ENCODE data around the gene OVOL3.

The OVOL3 gene

DNA sequence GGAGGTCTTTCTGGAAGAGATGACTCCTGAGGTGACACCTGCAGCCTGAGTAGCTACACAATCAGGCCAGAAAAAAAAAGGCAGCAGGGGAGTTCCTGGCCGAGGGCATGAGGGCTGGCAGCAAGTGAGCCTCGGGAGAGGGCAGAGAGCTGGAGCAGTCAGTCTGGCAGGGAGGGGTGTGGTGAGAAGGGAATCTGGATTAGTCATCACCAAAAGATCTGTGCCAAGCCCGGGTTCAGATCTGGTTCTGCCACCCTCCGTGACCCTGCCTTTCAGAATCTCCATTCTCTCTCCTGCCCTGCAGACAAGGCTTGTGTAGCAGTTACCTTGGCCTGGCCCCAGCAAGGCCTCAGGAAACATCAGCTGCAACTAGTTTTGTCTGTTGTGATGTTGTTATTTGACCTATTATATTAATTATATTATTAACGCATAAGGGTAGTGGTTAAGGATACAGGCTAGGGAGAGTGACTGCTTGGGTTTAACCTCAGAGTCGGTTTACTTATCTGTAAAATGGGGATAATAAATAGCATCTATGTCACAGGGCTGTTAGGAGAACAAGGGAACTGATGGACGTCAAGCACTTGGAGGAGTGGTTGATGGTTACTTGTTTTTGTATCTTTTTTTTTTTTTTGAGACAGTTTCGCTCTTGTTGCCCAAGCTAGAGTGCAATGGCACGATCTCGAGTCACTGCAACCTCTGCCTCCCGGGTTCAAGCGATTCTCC is 26.2 kb downstream of the OVOL3 start:
- DNase-seq: no peak

DNA sequence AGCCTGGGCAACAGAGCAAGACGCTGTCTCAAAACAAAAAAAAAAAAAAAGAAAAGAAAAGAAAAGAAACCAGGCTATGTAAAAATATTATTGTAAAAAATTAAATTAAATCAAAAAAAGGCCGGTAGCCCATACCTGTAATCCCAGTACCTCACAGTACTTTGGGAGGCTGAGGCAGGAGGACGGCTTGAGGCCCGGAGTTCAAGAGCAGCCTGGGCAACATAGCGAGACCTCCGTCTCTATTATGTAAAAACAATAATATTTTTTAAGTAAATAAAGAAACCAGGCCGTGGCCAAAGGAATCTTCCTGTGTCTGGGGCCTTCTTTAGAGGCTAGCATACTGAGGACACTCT is 28.2 kb downstream of the OVOL3 start:
- no peak for DNase-seq

DNA sequence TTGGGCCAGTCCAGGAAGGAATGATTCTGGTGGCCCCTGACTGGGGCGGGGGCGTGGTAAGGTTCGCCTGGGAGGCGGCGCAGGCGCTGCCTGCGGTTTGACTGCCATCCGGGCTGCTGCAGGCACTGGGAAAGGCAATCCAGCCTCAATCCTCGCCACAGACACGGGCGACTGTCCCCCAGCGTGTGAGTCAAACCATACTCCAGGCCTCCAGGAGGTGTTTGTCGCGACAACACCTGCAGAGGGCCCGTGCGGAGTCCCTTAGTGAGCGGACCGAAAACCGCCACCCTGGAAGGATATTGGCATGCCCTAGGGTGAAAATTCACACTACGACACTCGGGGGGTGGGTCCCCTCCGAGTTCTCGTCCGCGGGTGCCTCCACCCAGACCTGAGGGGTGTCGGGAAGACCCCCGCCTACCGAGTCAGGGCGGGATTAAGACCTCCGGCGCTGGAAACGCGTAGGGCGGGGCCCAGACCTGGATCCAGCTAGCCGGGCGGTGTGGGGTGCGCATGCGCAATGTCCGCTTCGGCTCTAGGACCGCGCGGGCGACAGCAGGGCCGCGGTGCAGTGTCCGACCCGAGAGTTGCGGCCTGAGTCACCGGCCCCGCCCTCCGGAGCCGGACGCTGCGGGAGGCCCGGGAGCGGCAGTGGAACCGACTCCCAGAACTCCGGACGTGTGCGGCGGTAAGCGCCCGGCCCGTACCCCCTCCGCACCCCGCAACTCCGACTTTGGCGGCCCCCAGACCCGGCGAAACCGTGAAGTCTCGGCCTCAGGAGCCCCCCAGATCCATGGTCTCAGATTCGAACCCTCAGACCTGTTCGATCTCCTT is 28.7 kb downstream of the OVOL3 start, which contains the start of gene CAPNS1:
TSS of gene CAPNS1 (plus strand) at position 594 of the 831 bp plus-strand sequence. CDS start 946 bp downstream, outside the sequence.
- peak; percentile 93 for DNase-seq

DNA sequence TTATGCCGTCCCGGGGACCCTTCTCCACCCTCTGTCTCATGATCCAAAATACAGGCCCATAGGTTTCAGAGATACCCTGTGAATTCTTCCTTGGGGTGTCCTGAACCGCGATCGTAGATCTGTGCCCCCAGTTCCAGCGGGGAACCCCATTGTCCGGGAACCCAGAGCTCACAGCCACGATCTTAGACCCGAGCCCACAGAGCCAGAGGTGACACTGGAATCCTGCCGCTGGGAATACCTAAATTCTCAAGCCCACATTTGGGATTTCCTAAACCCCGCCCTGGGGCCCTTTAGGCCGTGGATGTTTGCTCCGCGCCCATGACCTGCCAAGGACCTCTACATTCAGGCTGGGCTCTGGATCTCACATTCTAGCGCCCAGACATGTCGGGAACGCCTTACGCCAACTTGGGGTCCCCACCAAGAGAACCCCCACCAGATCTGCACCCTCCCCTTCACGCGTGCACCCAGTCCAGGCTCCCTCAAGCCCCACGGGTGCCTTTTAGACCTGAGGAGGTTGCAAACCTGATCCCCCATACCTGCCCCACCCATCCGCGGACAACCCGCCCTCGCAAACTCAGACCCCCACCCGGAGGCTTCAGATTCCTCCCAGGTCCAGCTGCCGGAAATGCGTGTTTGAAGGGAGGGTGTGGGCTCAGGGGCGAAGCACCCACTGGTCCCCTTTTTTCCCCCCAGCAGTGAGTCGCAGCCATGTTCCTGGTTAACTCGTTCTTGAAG is 29.5 kb downstream of the OVOL3 start:
- DNase-seq: peak; percentile 35

- peak; percentile 95 for DNase-seq
Observed at GRCh38 chr19:36141039-36141927, 30.3 kb downstream of the OVOL3 start.

GRCh38 chr19:36142046-36142445 is 31.1 kb downstream of the OVOL3 start:
- DNase-seq: no peak

DNA sequence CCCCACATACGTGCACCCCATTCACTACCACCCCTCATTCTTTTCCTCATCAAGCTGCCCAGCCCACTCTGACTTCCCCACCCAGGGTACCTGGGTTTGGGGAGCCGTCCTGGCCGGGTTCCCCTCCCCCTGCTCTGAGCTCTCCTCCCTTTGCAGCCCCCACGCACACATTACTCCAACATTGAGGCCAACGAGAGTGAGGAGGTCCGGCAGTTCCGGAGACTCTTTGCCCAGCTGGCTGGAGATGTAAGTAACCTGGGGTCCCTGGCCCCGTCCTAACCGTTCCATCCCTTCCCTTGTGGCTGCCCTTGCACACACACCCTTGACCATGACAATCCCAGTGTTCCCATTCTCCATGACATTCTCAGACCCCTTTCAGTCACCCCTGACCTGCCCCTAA is 31.6 kb downstream of the OVOL3 start:
- DNase-seq: no peak

- DNase-seq: no peak
Observed at GRCh38 chr19:36144624-36145023, 33.7 kb downstream of the OVOL3 start.

GRCh38 chr19:36149673-36150406 is 38.9 kb downstream of the OVOL3 start:
- no peak for DNase-seq

- DNase-seq: no peak
Observed at GRCh38 chr19:36150586-36150985, 39.6 kb downstream of the OVOL3 start.

GRCh38 chr19:36151144-36152018 is 40.4 kb downstream of the OVOL3 start:
- no peak for DNase-seq

- DNase-seq: no peak
Observed at GRCh38 chr19:36152019-36152351, 41.0 kb downstream of the OVOL3 start.

DNA sequence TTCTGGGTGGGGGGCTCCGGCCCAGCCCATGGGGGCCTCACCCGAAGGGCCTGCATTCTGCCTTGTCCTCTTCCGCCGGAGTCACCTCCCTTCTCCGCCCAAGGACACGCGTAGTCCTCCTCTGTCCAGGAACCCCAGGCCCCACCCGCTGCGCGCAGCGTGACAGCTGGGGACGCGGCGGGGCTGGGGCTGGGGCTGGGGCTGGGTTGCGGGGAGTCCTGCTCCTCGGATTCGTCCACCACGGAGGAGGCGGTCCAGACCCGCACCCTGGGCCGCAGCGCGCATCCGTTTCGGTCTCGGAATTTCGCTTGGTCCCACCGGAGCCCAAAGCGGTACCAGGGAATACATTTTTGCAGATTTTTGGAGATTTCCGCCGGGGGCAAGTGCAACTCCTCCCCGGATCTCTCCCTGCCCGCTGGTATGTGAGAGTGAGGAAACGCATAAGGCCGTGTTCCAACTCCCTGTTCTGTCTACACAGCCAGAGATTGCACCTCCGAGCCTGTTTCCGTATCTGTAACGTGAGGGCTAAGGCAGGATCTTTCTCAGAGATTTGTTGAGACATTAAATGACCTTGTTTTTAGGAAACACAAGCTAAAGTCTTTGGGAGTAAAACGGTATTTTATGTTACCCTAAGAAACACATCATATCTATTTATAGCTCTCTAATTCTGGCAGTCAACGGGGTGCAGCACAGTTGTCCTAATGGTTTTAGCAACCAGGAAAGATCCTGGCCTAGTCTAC is 41.6 kb downstream of the OVOL3 start, which contains the start of gene COX7A1:
TSS of gene COX7A1 (minus strand) at position 96 of the 740 bp plus-strand sequence. CDS start at position 56, 40 bp downstream.
- no peak for DNase-seq

- no peak for DNase-seq
Observed at GRCh38 chr19:36153126-36153525, 42.2 kb downstream of the OVOL3 start.

- DNase-seq: no peak
Observed at GRCh38 chr19:36160821-36161596, 50.1 kb downstream of the OVOL3 start.

Data from CD4-positive, alpha-beta T cell treated with Interleukin-10 for 1 hour (primary cell).